Brain microvascular endothelial cell (primary cell): ENCODE measurements around the gene C1orf167.

ENCODE experiments used
- DNase-seq: peaks from one replicate; pipeline ENCODE4 v3.0.0-alpha.2; 2020
- H3K27ac ChIP-seq: fragments of 250-450 bp; sonication (Bioruptor Pico); 2 replicates; pipeline ENCODE4 v1.5.1; 2020; ENCODE audit warnings: mild to moderate bottlenecking, moderate library complexity
- H3K27me3 ChIP-seq: fragments of 250-450 bp; sonication (Bioruptor Pico); replicated peaks from 2 replicates; pipeline ENCODE4 v1.5.1; 2020; ENCODE audit warnings: mild to moderate bottlenecking
- H3K36me3 ChIP-seq: fragments of 250-450 bp; sonication (Bioruptor Pico); replicated peaks from 2 replicates; pipeline ENCODE4 v1.5.1; 2020; ENCODE audit warnings: mild to moderate bottlenecking
- H3K4me3 ChIP-seq: 2 replicates; pipeline ENCODE4 v1.5.1; 2011; ENCODE audit warnings: low read depth, mild to moderate bottlenecking, control low read depth, low read length, moderate library complexity
- CTCF ChIP-seq: IDR thresholded peaks from 2 replicates; pipeline ENCODE4 v1.5.1; 2011; ENCODE audit warnings: low read depth, mild to moderate bottlenecking, moderate library complexity, low read length, control low read depth, inconsistent platforms; ENCODE audit errors: missing control alignments
- in situ Hi-C: cut with HindIII; loops from 2 replicates; pipeline ENCODE4 v1.10.0; 2017; ENCODE audit warnings: low sequenced_read_pairs, low pct_ligation_motif_present

The C1orf167 gene

GRCh38 chr1:11792106-11792505 lies 30.1 kb downstream of the C1orf167 start:
- peaks cover 8% of the 10 kb centered on the region for H3K36me3 ChIP-seq
- no peaks in the 10 kb centered on the region for H3K27me3 ChIP-seq
- TF ChIP-seq CTCF, result no peak
- in situ Hi-C loops, result no loop called here
- H3K27ac ChIP-seq, result no peak overlapping the region
- H3K4me3 ChIP-seq, result no peak overlapping the region
- no peak for DNase-seq

GRCh38 chr1:11793819-11794218 lies 31.8 kb downstream of the C1orf167 start:
- no peak overlapping the region for H3K27ac ChIP-seq
- in situ Hi-C loops, result no loop called here
- TF ChIP-seq CTCF, result no peak

GRCh38 chr1:11794446-11795237 lies 32.6 kb downstream of the C1orf167 start:
- peaks cover 8% of the 10 kb centered on the region for H3K36me3 ChIP-seq
- no peak overlapping the region for H3K4me3 ChIP-seq
- H3K27me3 ChIP-seq, result no peaks in the 10 kb centered on the region
- no peak overlapping the region for H3K27ac ChIP-seq
- no peak for DNase-seq
- in situ Hi-C loops, result no loop called here
- no peak for TF ChIP-seq CTCF

More at GRCh38 chr1:11793819-11794218, 31.8 kb downstream of the C1orf167 start:
- Histone ChIP-seq H3K36me3 (peaks cover 8% of the 10 kb centered on the region), H3K4me3 (no peak overlapping the region), H3K27me3 (no peaks in the 10 kb centered on the region)
- no peak for DNase-seq

- H3K4me3 ChIP-seq, result no peak overlapping the region
- in situ Hi-C loops, result no loop called here
- DNase-seq, result no peak
- no peak for TF ChIP-seq CTCF
- H3K27ac ChIP-seq, result no peak overlapping the region
- peaks cover 8% of the 10 kb centered on the region for H3K36me3 ChIP-seq
- no peaks in the 10 kb centered on the region for H3K27me3 ChIP-seq
These were observed 33.4 kb downstream of the C1orf167 start for GRCh38 chr1:11795238-11795890.

- in situ Hi-C loops, result no loop called here
- no peak for TF ChIP-seq CTCF
- DNase-seq, result peak; percentile 24
- Histone ChIP-seq H3K27me3 (no peaks in the 10 kb centered on the region), H3K36me3 (peaks cover 8% of the 10 kb centered on the region), H3K27ac (no peak overlapping the region), H3K4me3 (no peak overlapping the region)
These were observed 34.2 kb downstream of the C1orf167 start for GRCh38 chr1:11796036-11796828.
